Sigmoid colon (tissue), 7 donors: ENCODE results near the gene ELAVL2. TPM values are rescaled to one million over a fixed set of nuclear protein-coding genes. Genes with fewer than 3 reads are reported as not detected.

Experiments
- DNase-seq: peaks from one replicate; pipeline ENCODE4 v3.0.0-alpha.2; 2019
- H3K27ac ChIP-seq, 4 donors: fragments of 200-600 bp; sonication (generic); one replicate each; pipeline ENCODE4 v1.5.1; 2016 to 2019; ENCODE audit warnings: mild to moderate bottlenecking in 1 of 4
- H3K27me3 ChIP-seq, 3 donors: fragments of 200-600 bp; sonication (generic); one replicate each; pipeline ENCODE4 v1.5.1; 2019; ENCODE audit warnings: mild to moderate bottlenecking in 1 of 3
- H3K36me3 ChIP-seq, 4 donors: fragments of 200-600 bp; sonication (generic); one replicate each; pipeline ENCODE4 v1.5.1; 2016 to 2019
- H3K4me1 ChIP-seq, 4 donors: fragments of 200-600 bp; sonication (generic); one replicate each; pipeline ENCODE4 v1.5.1; 2017 to 2019
- H3K4me3 ChIP-seq, 4 donors: fragments of 200-600 bp; sonication (generic); one replicate each; pipeline ENCODE4 v1.5.1; 2017 to 2019; ENCODE audit warnings: mild to moderate bottlenecking in 2 of 4, moderate library complexity in 1 of 4
- H3K9me3 ChIP-seq, 4 donors: fragments of 200-600 bp in 3 of 4; sonication (generic) in 3 of 4; one replicate each; pipeline versions ENCODE4 v1.5.1 to v1.6.1; 2013 to 2019
- EP300 ChIP-seq, 4 donors: sonication (generic); formaldehyde crosslinking; IDR thresholded peaks; one replicate each; pipeline ENCODE4 v1.6.1; 2017; ENCODE audit warnings: antibody characterized with exemption in 4 of 4
- POLR2A ChIP-seq, 2 donors: fragments of 450-650 bp; IDR thresholded peaks; one replicate each; pipeline ENCODE4 v1.6.1; 2016; ENCODE audit warnings: antibody characterized with exemption in 2 of 2, mild to moderate bottlenecking in 2 of 2, moderate library complexity in 2 of 2
- POLR2AphosphoS5 ChIP-seq, 4 donors: sonication (generic); formaldehyde crosslinking; IDR thresholded peaks; one replicate each; pipeline ENCODE4 v1.6.1; 2017; ENCODE audit warnings: antibody characterized with exemption in 4 of 4
- WGBS, 2 donors: extraction: QIAGEN DNeasy Blood & Tissue Kit; methylation state at CpG; one replicate each; pipeline ENCODE4 v1.1.7; 2013; 5-methylcytosine and 5-hydroxymethylcytosine counted together
- intact Hi-C: fragments of 100-400 bp; cut with DNase I; formaldehyde crosslinking; loops from one replicate; pipeline ENCODE4 v1.15.1; 2023
- polyA plus RNA-seq, 3 donors: library from polyadenylated mRNA; stranded (reverse); fragments of 200-250 nt; gene quantifications; one replicate each; pipeline ENCODE4 v1.2.3, GENCODE V29; 2013
- total RNA-seq, 4 donors: library from RNA; depleted of rRNA; stranded (reverse); fragments of >200 nt; gene quantifications; one replicate each; pipeline ENCODE4 v1.1.0, GENCODE V29; 2016
- TF ChIP-seq, protein P1 (sequence below), 4 experiments: fragments of 450-650 bp in 3 of 4; fragments of 200-600 bp in 1 of 4; IDR thresholded peaks; one replicate each; pipeline ENCODE4 v1.5.1; 2016 to 2019; ENCODE audit warnings: antibody characterized with exemption in 4 of 4, mild to moderate bottlenecking in 3 of 4, moderate library complexity in 2 of 4
- donor health status: healthy with polysubstance abuse.
- donor health status: Bipolar disorder and iron deficiency.
- donor health status: healthy.

The ELAVL2 gene
- total and polyA plus RNA-seq, 7 donors, result 0.16 to 0.36 (median 0.22) TPM; not detected in 4

DNA sequence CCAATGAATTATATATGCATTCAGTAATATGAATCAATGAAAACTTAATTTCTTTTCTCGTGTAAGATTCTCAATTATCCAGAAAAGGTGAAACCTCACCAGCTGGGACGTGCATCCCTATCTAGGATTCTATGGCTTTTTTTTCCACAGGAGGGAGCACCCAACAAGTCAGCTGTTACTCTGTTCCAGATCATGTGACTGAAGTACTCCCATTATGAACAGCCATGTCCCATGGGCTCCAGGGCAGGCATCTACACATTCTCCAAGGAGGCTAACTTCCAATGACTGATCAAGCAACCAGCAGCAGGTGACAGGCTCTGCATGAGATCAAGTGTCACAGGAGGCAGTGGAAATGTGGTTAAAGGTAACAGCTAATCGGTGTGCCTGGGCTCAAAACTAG is 118.8 kb downstream of the ELAVL2 start:
- intact Hi-C loops, result no loop called here
- Histone ChIP-seq H3K4me3 (no peak overlapping the region), H3K27me3 (no peaks in the 10 kb centered on the region), H3K9me3 (no peaks in the 10 kb centered on the region), H3K36me3 (no peaks in the 10 kb centered on the region), H3K27ac (no peak overlapping the region), H3K4me1 (no peaks in the 10 kb centered on the region)
- TF ChIP-seq POLR2A (IDR thresholded peaks at IDR 0.05), result no peak
- TF ChIP-seq, protein P1, sequence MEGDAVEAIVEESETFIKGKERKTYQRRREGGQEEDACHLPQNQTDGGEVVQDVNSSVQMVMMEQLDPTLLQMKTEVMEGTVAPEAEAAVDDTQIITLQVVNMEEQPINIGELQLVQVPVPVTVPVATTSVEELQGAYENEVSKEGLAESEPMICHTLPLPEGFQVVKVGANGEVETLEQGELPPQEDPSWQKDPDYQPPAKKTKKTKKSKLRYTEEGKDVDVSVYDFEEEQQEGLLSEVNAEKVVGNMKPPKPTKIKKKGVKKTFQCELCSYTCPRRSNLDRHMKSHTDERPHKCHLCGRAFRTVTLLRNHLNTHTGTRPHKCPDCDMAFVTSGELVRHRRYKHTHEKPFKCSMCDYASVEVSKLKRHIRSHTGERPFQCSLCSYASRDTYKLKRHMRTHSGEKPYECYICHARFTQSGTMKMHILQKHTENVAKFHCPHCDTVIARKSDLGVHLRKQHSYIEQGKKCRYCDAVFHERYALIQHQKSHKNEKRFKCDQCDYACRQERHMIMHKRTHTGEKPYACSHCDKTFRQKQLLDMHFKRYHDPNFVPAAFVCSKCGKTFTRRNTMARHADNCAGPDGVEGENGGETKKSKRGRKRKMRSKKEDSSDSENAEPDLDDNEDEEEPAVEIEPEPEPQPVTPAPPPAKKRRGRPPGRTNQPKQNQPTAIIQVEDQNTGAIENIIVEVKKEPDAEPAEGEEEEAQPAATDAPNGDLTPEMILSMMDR (IDR thresholded peaks at IDR 0.05), result no peak
- DNase-seq, result no peak
- WGBS, 2 donors, result 91 to 93% methylated on average over 3 of the region's 3 CpGs

DNA sequence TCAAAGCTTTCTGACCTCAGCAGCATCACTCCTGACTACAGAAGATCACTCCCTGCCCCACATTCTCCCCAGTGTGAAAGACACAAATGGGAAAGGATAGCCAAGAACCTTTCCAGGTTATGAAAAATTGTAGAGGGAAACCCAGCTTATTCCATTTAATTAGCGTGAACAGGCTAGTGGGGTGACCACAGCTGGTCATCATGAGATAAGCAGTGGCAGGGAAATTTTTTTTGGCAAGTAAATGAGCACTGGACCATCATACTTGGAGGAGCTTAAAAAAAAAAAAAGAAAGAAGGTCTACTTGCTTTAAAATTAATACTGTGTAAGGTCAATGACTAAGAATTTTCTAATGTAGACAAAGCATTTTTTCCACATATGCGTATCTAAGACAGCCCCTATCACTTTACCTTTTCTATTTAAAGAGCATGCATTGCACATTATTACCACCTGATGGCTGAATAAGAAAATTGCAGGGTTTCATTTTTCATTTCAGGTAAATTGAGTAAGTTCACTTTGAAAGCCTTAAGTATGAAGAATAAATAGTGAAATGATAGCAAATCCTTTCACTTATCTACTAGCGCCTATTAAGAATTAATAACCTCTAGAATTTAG is 123.6 kb downstream of the ELAVL2 start:
- TF ChIP-seq, protein P1 (IDR thresholded peaks at IDR 0.05), result no peak
- TF ChIP-seq EP300 (IDR thresholded peaks at IDR 0.05) (no peak), POLR2AphosphoS5 (IDR thresholded peaks at IDR 0.05) (no peak), POLR2A (IDR thresholded peaks at IDR 0.05) (no peak)
- no peaks in the 10 kb centered on the region for H3K27me3 ChIP-seq
- no peaks in the 10 kb centered on the region for H3K4me1 ChIP-seq
- H3K27ac ChIP-seq, result no peak overlapping the region
- no peaks in the 10 kb centered on the region for H3K9me3 ChIP-seq
- H3K4me3 ChIP-seq, result no peak overlapping the region
- intact Hi-C loops, result no loop called here
- 93 to 94% methylated on average over 3 of the region's 3 CpGs for WGBS, 2 donors
- no peaks in the 10 kb centered on the region for H3K36me3 ChIP-seq
- no peak for DNase-seq

DNA sequence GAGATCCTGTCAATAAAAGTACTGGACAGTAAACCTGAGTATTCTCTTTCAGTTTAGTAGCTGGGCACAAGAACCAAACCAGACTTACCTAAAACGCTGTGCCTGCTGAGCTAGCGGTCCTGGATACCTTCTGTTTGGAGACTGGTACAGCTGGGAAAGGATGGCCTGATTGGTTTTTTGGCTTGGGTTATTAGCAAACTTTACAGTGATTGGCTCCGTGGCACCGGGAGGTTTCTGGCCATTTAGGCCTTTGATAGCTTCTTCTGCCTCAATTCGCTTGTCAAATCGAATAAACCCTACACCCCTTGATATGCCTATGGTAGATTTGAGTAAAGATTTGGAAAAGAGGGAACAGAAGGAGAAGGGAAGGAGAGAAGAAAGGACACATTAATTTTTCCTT is 124.7 kb downstream of the ELAVL2 start:
- no peaks in the 10 kb centered on the region for H3K9me3 ChIP-seq
- 94 to 97% methylated on average over 6 of the region's 6 CpGs for WGBS, 2 donors
- H3K27me3 ChIP-seq, result no peaks in the 10 kb centered on the region
- H3K4me3 ChIP-seq, result no peak overlapping the region
- TF ChIP-seq POLR2A (IDR thresholded peaks at IDR 0.05) (no peak), POLR2AphosphoS5 (IDR thresholded peaks at IDR 0.05) (no peak), EP300 (IDR thresholded peaks at IDR 0.05) (no peak)
- TF ChIP-seq, protein P1 (IDR thresholded peaks at IDR 0.05), result no peak
- intact Hi-C loops, result no loop called here
- no peaks in the 10 kb centered on the region for H3K36me3 ChIP-seq
- DNase-seq, result no peak
- H3K4me1 ChIP-seq, result no peaks in the 10 kb centered on the region
- no peak overlapping the region for H3K27ac ChIP-seq

DNA sequence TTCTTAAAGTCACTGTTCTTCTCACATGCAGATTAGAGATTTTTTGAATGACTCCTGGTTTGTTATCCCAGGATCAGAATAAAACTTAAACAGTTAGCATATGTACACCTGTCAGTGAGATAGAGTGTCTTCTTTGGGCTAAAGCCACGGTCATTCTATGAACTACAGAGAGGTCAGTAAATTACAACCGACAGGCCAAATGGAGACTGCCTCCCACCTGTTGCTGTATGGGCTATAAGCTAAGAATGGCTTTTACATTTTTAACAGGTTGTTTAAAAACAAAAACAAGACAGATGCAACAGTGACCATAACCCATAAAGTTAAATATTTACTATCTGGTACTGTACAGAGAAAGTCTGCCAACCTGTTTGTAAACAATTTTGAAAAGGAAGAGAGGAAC is 125.7 kb downstream of the ELAVL2 start:
- TF ChIP-seq POLR2AphosphoS5 (IDR thresholded peaks at IDR 0.05), result no peak

DNA sequence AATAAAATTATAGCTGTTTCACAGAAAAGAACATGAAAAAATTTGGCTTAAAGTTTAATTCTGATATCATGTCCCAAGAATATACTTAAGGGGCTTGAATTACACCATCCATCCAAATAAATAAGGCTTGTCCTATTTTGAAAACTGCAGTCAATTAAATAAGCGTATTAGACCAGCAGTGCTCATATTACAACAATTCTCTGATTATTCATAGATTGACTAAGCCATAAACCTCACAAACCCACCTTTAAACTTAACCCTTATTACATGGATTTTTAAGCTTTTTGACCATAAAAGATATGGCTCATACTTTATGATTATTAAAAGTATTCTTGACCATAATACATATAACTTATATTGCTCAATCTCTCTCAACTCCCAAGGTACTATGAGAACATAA is 127.9 kb downstream of the ELAVL2 start:
- 89 to 90% methylated on average over 1 of the region's 1 CpG for WGBS, 2 donors
- Histone ChIP-seq H3K9me3 (no peaks in the 10 kb centered on the region), H3K27ac (no peak overlapping the region), H3K27me3 (no peaks in the 10 kb centered on the region), H3K4me3 (no peak overlapping the region), H3K4me1 (no peaks in the 10 kb centered on the region), H3K36me3 (no peaks in the 10 kb centered on the region)
- intact Hi-C loops, result no loop called here
- DNase-seq, result no peak
- TF ChIP-seq, protein P1 (IDR thresholded peaks at IDR 0.05), result no peak

More for the DNA sequence above, 125.7 kb downstream of the ELAVL2 start:
- Histone ChIP-seq H3K9me3 (no peaks in the 10 kb centered on the region), H3K27me3 (no peaks in the 10 kb centered on the region), H3K4me3 (no peak overlapping the region), H3K4me1 (no peaks in the 10 kb centered on the region), H3K36me3 (no peaks in the 10 kb centered on the region), H3K27ac (no peak overlapping the region)
- intact Hi-C loops, result no loop called here
- 32 to 66% methylated on average over 2 of the region's 2 CpGs for WGBS, 2 donors
- no peak for DNase-seq
